Dermis blood vessel endothelial cell (primary cell): ENCODE measurements around the gene EMILIN2. TPM values are rescaled to one million over a fixed set of nuclear protein-coding genes. Genes with fewer than 3 reads are reported as not detected.
A peak's percentile ranks its signal among the peaks of the same experiment; 100 is the strongest.
"Not testable (repeated sequence)": the region's sequence is repeated elsewhere in the genome, so short reads cannot be mapped to it uniquely, and the experiment has no call there.

ENCODE experiments used
- DNase-seq: peaks from one replicate; pipeline ENCODE4 v3.0.0; 2010
- total RNA-seq: library from RNA; depleted of rRNA; stranded (reverse); fragments of >200 nt; gene quantifications from 2 replicates; pipeline ENCODE4 v1.2.3, GENCODE V29; 2014

The EMILIN2 gene
- total RNA-seq, 1 donor from 2014 or later = 4.4 TPM

DNA sequence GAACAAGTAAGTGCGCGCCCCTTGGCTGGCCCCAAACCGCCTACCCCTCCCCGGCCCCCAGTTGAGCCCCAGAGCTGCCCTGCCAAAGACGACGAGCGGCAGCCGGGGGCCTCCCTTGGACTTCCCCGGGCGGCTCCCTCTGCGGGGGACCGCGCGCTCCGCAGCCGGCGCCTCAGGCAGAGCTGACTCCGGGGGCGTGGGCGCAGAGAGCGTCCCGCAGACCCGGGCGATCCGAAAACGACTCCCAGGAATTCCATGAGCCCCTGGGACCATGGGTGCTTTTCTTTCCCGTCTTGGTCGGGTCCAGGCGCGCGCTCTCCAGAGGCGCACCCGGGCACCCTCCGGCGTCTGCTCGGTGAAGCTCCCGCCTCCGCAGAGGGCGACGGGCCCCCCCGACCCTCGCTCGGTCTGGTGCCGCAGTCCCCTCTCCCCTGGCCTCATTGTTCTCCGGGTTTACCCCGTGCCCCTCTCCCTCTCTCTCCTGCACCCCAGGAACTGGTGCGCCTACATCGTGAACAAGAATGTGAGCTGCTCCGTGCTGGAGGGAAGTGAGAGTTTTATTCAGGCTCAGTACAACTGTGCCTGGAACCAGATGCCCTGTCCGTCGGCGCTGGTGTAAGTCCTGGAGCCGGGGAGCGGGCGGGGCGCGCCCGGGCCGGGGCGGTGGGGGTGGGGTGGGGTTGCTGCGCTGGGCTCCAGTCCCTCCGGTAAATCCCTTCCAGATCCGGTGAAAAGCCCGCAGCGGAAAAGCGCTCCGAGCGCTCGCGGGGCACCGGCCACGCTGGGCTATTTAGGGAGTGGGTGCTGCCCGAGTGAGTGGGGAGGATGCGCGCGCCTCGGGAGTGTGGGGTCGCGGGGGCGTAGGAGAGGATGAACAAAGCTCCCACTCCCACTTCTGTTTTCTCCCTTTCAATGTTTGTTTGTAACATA, 776 bp downstream of the EMILIN2 start:
- DNase-seq = peak; percentile 33

GRCh38 chr18:2848247-2849246, 1.7 kb downstream of the EMILIN2 start:
- DNase-seq = peak; percentile 5

- peak; percentile 34 for DNase-seq
These were observed 4.0 kb downstream of the EMILIN2 start for GRCh38 chr18:2850816-2851215.

GRCh38 chr18:2851771-2852170, 5.0 kb downstream of the EMILIN2 start:
- no peak for DNase-seq

DNA sequence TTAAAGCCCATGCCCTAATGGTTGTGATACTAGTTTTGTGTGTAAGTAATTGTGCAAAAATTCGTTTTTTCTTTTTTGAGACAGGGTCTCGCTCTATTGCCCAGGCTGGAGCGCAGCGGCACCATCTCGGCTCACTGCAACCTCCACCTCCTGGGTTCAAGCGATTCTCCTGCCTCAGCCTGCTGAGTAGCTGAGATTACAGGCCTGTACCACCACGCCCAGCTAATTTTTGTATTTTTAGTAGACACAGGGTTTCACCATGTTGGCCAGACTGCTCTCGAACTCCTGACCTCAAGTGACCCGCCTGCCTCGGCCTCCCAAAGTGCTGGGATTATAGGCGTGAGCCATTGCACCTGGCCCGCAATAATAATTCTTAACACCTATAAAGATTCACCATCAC, 5.7 kb downstream of the EMILIN2 start:
- not testable (repeated sequence) for DNase-seq

DNA sequence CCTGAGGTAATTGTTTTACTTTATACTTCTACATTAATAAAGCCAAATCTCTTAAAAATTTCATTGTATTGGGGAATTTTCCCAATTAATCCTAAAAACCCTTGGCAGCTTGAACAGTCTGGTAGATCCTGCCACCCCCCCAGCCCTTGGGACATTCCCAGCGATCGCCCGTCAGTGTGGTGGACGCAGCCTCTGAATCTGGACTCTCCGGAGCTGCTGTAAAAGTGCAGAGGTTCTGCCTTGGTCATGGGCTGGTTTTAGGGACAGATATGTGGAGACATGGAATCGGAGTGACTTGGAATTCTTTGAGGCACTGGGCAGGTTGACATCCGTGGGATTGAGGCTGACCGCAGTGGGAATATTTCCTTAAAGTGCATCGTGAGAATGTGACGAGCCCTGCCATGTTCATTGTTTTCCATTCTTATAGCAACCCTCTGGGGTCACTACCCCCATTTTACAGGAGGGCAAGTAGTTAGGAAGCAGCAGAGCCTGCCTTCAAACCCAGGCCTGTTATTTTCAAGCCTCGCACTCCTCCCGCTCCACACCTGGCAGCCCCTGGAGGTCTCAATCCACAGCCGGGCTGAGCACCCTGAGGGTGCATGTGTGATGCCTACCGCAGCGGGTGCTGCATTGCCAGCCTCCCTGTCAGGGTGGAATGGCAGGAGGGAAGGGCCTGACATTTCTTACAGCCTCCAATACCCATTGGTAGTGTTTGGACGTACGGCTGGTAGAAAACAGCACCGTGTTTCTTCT, 6.5 kb downstream of the EMILIN2 start:
- DNase-seq = no peak

- no peak for DNase-seq
These were observed 7.3 kb downstream of the EMILIN2 start for GRCh38 chr18:2853926-2854664.

DNA sequence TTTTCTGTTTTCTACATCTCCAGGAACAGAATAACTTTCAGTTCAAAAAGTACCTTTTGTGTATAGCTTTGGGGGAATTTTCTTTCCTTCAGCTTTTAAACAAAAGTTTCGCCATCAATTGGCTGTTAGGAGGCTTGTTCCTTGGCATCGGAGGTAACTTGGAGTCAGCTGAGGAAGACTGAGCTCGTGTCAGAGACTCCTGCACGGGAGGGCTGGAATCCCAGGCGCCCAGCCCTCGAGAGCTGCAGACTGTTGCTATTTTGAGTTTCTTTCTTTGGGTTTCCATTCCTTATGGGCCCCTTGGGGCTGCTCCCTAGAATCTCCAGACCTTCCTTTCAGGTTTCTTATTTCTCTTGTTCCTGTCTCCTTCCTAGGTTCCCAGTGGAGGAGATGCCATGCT, 8.1 kb downstream of the EMILIN2 start:
- DNase-seq = no peak

GRCh38 chr18:2855560-2856350, 8.9 kb downstream of the EMILIN2 start:
- DNase-seq = no peak

DNA sequence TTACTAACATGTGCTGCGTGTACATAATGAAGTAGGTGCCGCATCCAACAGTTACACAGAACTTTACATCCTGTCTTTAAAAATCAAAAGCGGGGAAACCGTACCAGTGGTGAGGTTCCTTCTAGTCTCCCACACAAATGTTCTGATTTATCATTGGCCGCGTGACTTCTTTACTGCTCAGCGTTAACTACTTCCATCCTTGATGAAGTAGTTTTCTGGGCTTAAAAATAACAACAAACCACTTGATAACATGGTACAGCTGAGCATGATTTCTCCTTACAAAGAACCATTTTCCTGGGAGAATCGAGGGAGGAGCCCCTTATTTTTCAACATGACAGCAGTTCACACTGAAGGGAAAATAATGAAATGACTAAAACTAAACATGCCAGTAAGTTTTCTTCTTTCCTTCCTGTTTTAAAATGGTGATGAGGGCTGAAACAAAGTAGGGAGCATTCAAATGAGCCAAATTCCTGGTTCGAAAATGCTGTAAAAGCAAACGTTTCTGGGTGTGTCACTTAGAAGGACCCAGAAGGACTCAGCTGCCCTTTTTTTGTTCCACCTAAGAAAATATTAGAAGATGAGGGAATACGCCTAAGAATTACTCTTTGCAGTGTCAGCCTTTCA, 9.9 kb downstream of the EMILIN2 start:
- no peak for DNase-seq

- DNase-seq = no peak
These were observed 10.8 kb downstream of the EMILIN2 start for GRCh38 chr18:2857491-2858131.

GRCh38 chr18:2860397-2860796, 13.6 kb downstream of the EMILIN2 start:
- not testable (repeated sequence) for DNase-seq

GRCh38 chr18:2863997-2864396, 17.2 kb downstream of the EMILIN2 start:
- DNase-seq = not testable (repeated sequence)

GRCh38 chr18:2866465-2866864, 19.7 kb downstream of the EMILIN2 start:
- not testable (repeated sequence) for DNase-seq

DNA sequence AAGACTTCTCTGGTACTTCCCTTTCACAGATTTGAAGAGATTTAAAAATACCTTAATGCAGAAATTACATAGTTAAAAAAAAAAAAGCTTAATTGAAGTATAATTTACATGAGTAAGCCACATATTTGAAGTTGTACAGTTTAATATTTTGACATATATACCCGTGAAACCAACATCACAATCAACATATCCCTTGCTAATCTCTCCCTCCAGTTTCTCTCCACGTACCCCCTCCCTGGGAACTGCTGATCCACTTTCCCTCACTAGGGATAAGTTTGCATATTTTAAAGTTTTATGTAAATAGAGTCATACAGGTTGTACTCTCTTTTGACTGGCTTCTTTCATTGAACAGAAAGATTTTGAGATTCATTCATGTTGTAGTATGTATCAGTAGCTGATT, 22.4 kb downstream of the EMILIN2 start:
- no peak for DNase-seq

GRCh38 chr18:2871111-2871720, 24.4 kb downstream of the EMILIN2 start:
- DNase-seq = no peak

- DNase-seq = no peak
These were observed 25.3 kb downstream of the EMILIN2 start for GRCh38 chr18:2872095-2872494.

- DNase-seq = no peak
These were observed 28.0 kb downstream of the EMILIN2 start for GRCh38 chr18:2874765-2875164.

DNA sequence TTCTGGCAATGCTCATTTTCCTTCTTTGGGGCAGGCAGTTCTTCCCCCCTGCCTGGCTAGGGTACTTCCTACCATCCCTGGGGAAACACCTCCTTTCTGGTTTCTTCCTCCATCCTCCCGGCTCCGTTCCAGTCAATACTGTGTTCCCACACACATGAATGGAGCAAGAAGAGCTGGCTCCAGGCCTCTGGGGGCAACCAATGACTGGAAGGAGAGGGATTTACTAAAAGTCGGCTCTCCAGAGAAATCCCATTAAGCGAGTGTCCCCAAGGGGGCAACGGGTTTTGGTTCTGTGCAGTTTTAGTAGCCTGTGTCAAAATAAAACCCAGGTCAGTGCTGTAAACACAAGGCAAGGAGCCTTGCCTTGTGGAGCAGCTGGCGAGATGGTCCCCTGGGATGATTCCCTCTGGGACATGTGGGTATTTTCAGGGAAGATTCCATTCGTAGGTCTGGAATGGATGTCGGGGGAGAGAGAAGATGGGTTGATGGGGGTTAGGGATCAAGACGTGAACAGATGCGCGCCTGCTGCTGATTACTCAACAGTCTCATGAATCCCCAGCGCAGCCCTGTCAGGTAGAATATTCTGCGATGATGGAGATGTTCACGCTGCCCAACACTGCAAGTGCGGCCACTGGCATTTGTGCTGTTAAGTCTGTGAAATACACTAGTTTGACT, 32.0 kb downstream of the EMILIN2 start:
- no peak for DNase-seq
